Measurements from ENCODE around the gene ABR.
"Not testable (repeated sequence)": the region's sequence is repeated elsewhere in the genome, so short reads cannot be mapped to it uniquely, and the experiment has no call there.

ABR gene

DNA sequence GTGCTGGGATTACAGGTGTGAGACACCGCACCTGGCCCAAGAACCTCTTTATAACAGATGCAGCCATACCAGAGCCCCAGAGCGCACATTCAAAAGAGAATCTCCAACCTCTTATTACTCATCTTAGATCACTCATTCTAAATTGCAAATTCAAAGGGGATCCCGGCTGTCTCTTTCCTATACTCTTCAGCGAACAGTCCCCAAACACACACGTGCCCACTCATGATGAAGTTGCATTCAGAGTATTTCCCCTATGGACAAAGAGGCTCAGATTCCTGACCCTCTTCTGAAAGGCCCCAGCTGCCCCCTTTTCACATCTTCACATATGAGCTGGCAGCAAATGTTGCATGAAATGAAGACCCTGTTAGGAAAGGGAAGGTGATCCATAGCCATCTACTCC, 22.5 kb upstream of the ABR start:
- no peak for DNase-seq (ENCODE audit: low read depth in 2 of 2, low spot score in 1 of 2)

DNA sequence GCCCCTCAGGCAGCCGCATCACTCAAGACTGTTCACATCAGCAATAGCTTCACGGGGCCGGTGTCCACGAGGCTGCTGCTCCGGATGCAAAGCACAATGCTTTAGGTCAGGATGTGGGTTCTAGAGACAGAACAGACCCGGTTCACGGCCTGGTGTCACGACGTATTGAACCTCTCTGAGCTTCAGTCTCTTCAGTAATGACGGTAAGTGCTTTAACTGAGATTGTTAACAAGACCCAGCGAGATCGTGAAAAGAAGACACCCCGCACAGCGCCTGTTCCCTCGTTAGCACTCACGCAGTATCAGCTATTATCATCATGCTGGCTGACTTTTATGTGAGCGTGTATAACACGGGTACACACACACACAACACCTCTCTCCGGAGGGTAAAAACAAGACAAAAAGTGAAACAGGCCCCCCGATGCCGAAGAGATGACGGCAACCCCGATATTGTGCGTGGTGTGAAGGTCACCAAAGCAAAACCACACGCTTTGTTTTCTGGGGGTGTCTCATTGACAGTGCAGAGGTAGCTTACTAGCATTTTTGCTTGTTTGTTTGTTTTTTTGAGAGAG, 21.4 kb upstream of the ABR start:
- DNase-seq (ENCODE audit: low read depth in 2 of 2, low spot score in 1 of 2), result peak in 1 of 2 donors; percentile 28

DNA sequence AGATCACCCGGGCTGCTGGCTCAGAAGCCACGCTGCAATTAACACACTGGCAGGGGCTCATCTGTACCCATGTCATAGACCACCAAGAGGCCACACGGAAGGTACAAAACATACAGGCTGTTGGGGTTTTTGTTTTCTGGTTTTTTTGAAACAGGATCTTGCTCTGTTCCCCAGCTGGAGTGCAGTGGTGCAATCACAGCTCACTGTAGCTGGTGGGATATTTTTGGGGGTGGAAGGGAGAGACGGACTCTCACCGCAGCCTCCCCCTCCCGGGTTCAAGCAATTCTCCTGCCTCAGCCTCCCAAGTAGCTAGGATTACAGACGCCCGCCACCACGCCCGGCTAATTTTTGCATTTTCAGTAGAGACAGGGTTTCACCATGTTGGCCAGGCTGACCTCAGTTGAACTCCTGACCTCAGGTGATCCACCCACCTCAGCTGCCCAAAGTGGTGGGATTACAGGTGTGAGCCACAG, 19.5 kb upstream of the ABR start:
- DNase-seq (ENCODE audit: low read depth in 2 of 2, low spot score in 1 of 2), result not testable (repeated sequence)

- peak; percentile 28 to 56 for DNase-seq (ENCODE audit: low read depth in 2 of 2, low spot score in 1 of 2)
Observed at GRCh38 chr17:1197781-1198490, 18.2 kb upstream of the ABR start.

- DNase-seq (ENCODE audit: low read depth in 2 of 2, low spot score in 1 of 2), result no peak
Observed at GRCh38 chr17:1197379-1197778, 17.6 kb upstream of the ABR start.

- no peak for DNase-seq (ENCODE audit: low read depth in 2 of 2, low spot score in 1 of 2)
Observed at GRCh38 chr17:1196946-1197345, 17.2 kb upstream of the ABR start.

DNA sequence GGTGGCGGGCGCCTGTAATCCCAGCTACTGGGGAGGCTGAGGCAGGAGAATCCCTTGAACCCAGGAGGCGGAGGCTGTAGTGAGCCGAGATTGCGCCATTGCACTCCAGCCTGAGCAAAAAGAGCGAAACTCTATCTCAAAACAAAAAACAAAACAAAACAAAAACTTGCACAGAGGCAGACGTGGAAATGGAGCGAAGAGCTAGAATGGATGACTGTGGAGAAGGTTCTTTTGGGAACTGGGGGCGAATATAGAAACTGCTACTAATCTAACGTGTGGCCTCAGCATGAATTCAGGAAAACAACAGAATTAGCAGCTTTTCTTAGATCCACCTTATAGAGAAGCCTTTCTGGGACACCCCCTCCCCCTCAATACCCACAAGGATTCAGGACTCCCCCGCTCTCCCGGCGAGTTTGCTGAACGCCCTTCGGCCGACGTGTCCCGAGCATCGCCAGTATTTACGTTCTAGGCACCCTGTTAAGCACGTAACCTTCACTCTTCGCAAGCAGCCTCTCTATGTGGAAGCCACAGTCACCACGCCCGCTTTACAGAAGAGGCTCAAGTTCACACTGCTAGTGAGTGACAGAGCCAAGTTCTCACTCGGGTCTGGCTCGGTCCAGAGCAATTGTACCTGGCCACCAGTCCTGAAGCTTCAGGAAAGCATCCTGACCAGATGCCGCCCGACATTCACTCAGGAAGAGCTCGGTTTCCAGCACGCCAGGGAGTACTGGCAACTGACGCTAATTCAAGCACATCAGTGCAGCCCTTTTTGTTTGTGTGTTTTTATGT, 13.3 kb upstream of the ABR start:
- no peak for DNase-seq (ENCODE audit: low read depth in 2 of 2, low spot score in 1 of 2)

- no peak for DNase-seq (ENCODE audit: low read depth in 2 of 2, low spot score in 1 of 2)
Observed at GRCh38 chr17:1190751-1191331, 11.1 kb upstream of the ABR start.

DNA sequence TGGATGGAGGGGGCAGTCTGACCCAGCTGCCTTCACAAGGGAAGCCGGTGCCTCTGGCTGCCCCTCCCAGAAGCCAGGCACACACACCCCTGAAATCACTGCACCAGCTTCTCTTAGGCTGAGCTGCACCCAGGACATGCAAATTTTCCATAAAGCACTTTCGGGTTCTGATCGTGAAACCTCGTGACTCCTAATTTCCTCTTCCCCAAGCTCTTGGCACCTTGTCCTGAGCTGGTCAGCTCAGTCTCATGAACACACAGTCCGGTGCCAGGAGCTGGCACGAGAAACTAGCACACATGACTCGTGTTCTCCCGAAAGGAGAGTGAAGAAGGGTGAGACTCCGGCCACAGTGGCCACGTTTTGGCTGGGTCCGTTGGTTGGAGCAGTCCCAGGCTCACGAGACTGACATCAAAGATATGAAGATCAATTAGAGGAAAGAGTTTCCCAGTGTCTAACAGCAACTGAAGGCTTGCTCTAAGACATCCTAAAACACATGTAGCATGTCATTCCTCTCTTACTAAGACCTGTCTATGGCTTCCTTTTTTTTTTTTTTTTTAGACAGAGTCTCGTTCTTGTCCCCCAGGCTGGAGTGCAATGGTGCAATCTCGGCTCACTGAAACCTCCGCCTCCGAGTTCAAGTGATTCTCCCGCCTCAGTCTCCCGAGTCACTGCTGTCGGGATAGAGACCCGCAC, 9.2 kb upstream of the ABR start:
- DNase-seq (ENCODE audit: low read depth in 2 of 2, low spot score in 1 of 2), result no peak

- DNase-seq (ENCODE audit: low read depth in 2 of 2, low spot score in 1 of 2), result peak; percentile 43 to 56
Observed at GRCh38 chr17:1186923-1187771, 7.4 kb upstream of the ABR start.

GRCh38 chr17:1186214-1186820, 6.5 kb upstream of the ABR start:
- no peak for DNase-seq (ENCODE audit: low read depth in 2 of 2, low spot score in 1 of 2)

DNA sequence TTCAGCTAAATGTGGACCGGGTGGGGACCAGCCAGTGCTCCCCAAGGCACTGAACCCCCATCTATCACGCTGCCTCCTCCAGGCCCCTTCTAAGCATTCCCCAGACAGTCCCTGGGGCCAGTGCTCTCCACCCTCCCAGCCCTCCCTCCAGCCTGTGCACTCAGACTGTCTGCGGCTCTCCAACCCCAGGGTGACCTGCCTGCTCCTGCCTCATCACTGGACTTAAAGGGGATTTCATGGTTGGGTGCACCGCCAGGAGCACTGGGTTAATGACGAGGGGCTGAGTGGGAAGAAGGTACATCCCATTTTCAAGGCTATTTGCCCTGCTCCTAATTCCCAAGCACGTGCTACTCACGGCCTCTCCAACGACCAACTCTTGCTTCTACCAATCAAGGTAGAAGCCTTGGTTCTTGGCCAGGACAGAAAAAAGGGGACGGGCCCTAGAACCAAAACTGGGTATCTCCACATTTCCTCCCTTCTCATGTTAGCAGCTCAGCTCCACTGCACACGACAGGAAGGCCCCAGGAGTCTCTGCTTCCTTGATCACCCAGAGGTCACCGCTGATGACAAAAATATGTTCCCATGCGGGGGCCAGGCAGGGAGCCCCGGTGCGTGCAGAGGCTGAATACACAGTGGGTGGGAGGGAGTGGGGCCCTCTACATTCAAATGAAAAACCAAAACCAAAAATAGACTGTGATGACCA, 3.5 kb upstream of the ABR start:
- DNase-seq (ENCODE audit: low read depth in 2 of 2, low spot score in 1 of 2), result no peak

GRCh38 chr17:1182811-1183170, 3.0 kb upstream of the ABR start:
- DNase-seq (ENCODE audit: low read depth in 2 of 2, low spot score in 1 of 2), result no peak

- DNase-seq (ENCODE audit: low read depth in 2 of 2, low spot score in 1 of 2), result no peak
Observed at GRCh38 chr17:1181753-1182137, 2.0 kb upstream of the ABR start.

- DNase-seq (ENCODE audit: low read depth in 2 of 2, low spot score in 1 of 2), result no peak
Observed at GRCh38 chr17:1180958-1181752, 1.4 kb upstream of the ABR start.

DNA sequence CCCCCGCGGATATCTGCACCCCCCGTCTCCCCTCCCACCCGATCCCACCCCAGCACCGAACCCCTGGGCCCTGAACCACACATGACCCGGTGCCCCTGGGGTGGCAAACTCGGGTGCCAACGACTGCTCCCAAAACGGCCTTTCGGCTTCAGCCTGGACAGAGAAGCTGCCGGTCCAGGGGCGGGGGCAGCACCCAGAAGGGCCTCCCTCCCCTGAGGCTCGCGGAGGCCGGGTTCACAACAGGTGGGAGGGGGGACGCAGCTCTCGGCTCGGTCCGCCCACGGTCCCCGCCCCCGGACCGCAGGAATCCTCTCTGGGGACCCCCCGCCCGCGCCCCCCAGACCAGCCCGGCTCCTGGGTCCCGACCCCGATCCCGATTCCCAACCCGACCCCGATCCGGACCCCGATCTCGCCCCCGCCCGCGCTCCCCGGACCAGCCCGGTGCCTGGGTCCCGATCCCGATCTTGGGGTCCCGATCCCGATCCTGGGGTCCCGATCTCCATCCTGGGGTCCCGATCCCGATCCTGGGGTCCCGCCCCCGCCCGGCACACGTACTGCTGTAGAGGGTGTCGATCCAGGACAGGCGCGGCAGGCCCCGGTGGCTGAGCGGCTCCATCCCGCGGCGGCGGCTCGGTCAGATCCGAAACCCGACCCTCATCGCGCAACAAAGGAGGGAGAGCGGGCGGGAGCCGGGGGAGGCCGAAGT, 516 bp downstream of the ABR start:
- DNase-seq (ENCODE audit: low read depth in 2 of 2, low spot score in 1 of 2), result no peak

GRCh38 chr17:1177016-1177700, 2.6 kb downstream of the ABR start:
- DNase-seq (ENCODE audit: low read depth in 2 of 2, low spot score in 1 of 2), result no peak

All from stimulated activated CD8-positive, alpha-beta memory T cell treated with anti-CD3 and anti-CD28 coated beads, Interleukin-4, amount 100 ng/mL, for 4 hours (primary cell).